NT2/D1 (cell line): ENCODE data around the gene SPATA22.

ENCODE experiments used
- YY1 ChIP-seq: IDR thresholded peaks from 2 replicates; pipeline ENCODE4 v1.6.1; 2011; ENCODE audit not compliant: insufficient read length, insufficient read depth
- ZNF274 ChIP-seq: IDR thresholded peaks from 2 replicates; pipeline ENCODE4 v1.6.1; 2011; ENCODE audit warnings: mild to moderate bottlenecking, low read depth, low read length

- TF ChIP-seq ZNF274 (no peak), YY1 (no peak)
Measured at GRCh38 chr17:3440451-3440850, 31.2 kb downstream of the SPATA22 start.
